K562 (cell line): ENCODE data around the gene BORCS5.

Source experiments
- NFIC ChIP-seq: fragments of 450-650 bp; IDR thresholded peaks from 2 replicates; pipeline ENCODE4 v1.6.1; 2017; ENCODE audit warnings: mild to moderate bottlenecking, inconsistent platforms
- PHB2 ChIP-seq: fragments of 450-650 bp; IDR thresholded peaks from 2 replicates; pipeline ENCODE4 v1.6.1; 2017; ENCODE audit warnings: low read depth
- POLR2A ChIP-seq: fragments of 450-650 bp; conservative IDR thresholded peaks from 2 replicates; pipeline ENCODE4 v1.6.1; 2016
- RAD21 ChIP-seq, 2 experiments: fragments of 250-450 bp in 1 of 2; fragments of 450-650 bp in 1 of 2; sonication (Bioruptor Pico) in 1 of 2; formaldehyde crosslinking in 1 of 2; IDR thresholded peaks in 1 of 2; conservative IDR thresholded peaks in 1 of 2; 2 replicates each; pipeline versions ENCODE4 v1.4.0 to v1.8.0; 2020 to 2022; ENCODE audit warnings: mild to moderate bottlenecking in 2 of 2, moderate library complexity in 1 of 2
- SP1 ChIP-seq: sonication (generic); formaldehyde crosslinking; IDR thresholded peaks from 2 replicates; pipeline ENCODE4 v1.8.1; 2022; ENCODE audit warnings: mild to moderate bottlenecking, missing genetic modification reagents
- SRF ChIP-seq, 2 experiments: fragments of 250-450, 450-650 bp in 1 of 2; sonication (Bioruptor Pico) in 1 of 2; sonication (generic) in 1 of 2; formaldehyde crosslinking; IDR thresholded peaks; 2 replicates each; pipeline versions ENCODE4 v1.5.0 to v1.5.1; 2020 to 2022; ENCODE audit warnings: mild to moderate bottlenecking in 1 of 2, missing genetic modification reagents in 1 of 2
- TF ChIP-seq, protein P1 (sequence below): sonication (generic); IDR thresholded peaks from 2 replicates; pipeline ENCODE4 v1.6.1; 2016
- TF ChIP-seq, protein P2 (sequence below): sonication (generic); formaldehyde crosslinking; IDR thresholded peaks from 2 replicates; pipeline ENCODE4 v1.8.0; 2022; ENCODE audit warnings: missing genetic modification reagents, mild to moderate bottlenecking, borderline replicate concordance
- TF ChIP-seq, protein P3 (sequence below): sonication (generic); formaldehyde crosslinking; IDR thresholded peaks from 2 replicates; pipeline ENCODE4 v1.9.0; 2022; ENCODE audit warnings: mild to moderate bottlenecking, missing genetic modification reagents

DNA sequence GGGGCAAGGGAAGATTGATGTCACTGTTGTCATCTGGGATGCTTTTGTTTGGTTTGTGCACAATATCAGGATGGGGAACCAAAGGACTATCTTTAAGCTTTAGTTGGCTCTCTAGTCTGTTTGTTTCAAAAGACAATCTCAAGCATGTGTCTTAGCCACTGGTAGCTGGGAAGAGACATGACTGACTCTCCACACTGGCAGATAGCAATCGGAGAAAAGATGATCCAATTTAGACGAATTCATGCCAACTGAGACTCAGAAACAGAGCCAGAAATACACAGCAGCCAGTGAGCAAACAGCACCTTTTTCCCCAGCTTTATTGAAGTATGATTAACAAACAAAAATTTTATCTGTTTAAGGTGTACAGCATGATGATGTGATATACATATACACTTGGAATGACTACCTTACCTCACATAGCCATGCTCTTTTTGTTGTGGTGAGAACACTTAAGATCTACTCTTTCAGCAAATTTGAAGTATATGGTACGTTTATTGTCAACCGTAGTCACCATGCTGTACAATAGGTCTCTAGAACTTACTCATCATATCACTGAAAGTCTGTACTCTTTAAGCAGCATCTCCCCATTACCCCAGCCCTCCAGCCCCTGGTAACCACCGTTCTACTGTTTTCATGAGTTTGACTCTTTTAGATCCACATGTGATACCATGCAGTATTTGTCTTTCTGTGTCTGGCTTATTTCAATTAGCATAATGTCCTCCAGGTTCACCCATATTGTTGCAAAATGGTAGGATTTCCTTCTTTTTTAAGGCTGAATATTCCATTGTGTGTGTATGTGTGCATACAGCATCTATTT is 155.2 kb downstream of the BORCS5 start:
- TF ChIP-seq NFIC (no peak), PHB2 (no peak), SP1 (CRISPR knock-in tag) (no peak), POLR2A (no peak), RAD21 (CRISPR knock-in tag; conservative IDR thresholded peaks at IDR 0.05 in 1 of 2, IDR thresholded peaks at IDR 0.05 in 1 of 2) (no peak), SRF (CRISPR knock-in tag; IDR thresholded peaks at IDR 0.05) (no peak)
- TF ChIP-seq, protein P1, sequence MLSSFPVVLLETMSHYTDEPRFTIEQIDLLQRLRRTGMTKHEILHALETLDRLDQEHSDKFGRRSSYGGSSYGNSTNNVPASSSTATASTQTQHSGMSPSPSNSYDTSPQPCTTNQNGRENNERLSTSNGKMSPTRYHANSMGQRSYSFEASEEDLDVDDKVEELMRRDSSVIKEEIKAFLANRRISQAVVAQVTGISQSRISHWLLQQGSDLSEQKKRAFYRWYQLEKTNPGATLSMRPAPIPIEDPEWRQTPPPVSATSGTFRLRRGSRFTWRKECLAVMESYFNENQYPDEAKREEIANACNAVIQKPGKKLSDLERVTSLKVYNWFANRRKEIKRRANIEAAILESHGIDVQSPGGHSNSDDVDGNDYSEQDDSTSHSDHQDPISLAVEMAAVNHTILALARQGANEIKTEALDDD: no peak
- TF ChIP-seq, protein P2, sequence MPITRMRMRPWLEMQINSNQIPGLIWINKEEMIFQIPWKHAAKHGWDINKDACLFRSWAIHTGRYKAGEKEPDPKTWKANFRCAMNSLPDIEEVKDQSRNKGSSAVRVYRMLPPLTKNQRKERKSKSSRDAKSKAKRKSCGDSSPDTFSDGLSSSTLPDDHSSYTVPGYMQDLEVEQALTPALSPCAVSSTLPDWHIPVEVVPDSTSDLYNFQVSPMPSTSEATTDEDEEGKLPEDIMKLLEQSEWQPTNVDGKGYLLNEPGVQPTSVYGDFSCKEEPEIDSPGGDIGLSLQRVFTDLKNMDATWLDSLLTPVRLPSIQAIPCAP (CRISPR knock-in tag): no peak
- TF ChIP-seq, protein P3, sequence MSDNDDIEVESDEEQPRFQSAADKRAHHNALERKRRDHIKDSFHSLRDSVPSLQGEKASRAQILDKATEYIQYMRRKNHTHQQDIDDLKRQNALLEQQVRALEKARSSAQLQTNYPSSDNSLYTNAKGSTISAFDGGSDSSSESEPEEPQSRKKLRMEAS (CRISPR knock-in tag): no peak
